NCI-H2227 treated with DMSO at 0.1 percent for 48 hours (cell line): ENCODE results near the gene MAT2A.
"Not testable (repeated sequence)": the region's sequence is repeated elsewhere in the genome, so short reads cannot be mapped to it uniquely, and the experiment has no call there.

Experiments
- DNase-seq: peaks from one replicate; lab custom pipeline; 2025; lab: John Stamatoyannopoulos, UW

MAT2A gene

DNA sequence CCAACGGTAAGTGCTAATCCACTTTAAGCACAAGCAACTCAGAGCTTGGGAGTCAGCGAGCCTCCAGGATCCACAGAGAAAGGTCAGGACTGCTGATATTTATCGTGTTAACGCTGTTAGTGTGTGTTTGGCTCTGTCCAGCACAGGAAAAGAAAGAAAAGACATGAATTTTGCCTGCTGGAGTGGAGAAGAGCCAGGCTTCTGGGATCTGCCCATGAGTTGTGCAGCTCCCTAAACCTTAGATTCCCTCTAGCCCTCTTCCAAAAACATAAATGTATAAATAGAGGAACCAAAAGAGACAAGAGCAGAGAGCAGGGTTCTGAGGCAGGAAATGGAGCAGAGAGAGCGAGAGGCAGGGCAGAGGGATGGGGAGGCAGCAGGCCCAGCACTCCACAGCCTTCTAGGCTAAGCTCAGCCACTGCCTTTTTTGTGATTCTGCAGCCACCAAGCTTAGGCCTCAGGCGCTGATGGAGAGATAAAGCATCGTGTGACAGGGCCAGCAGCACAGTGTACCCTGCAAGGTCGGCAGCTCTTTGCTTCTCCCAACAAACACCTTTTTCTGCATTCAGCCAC, 14.5 kb upstream of the MAT2A start:
- DNase-seq, result peak; percentile 47

- DNase-seq, result no peak
These were observed 13.9 kb upstream of the MAT2A start for GRCh38 chr2:85525029-85525428.

GRCh38 chr2:85525567-85525966, 13.4 kb upstream of the MAT2A start:
- no peak for DNase-seq

GRCh38 chr2:85527787-85528186, 11.2 kb upstream of the MAT2A start:
- DNase-seq, result no peak

DNA sequence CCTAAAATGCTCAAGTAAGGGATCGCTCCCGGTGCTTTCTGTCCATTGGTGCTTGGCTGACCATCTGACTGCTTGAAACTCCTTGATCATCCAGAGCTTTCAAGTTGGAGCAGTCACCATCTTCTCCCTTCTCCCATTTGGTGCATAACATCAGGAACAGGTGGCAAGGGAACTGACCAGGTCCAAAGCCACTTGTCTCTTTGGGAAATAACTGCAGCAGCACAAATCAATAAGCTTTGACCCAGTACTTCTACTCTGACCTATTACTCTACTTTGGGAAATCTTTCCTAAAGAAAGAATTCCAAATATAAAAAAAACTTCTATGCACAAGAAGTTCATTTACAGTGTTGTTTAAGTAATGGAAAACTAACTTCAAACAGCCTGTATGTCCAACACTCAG, 10.6 kb upstream of the MAT2A start:
- DNase-seq, result no peak

GRCh38 chr2:85529809-85530208, 9.2 kb upstream of the MAT2A start:
- no peak for DNase-seq

DNA sequence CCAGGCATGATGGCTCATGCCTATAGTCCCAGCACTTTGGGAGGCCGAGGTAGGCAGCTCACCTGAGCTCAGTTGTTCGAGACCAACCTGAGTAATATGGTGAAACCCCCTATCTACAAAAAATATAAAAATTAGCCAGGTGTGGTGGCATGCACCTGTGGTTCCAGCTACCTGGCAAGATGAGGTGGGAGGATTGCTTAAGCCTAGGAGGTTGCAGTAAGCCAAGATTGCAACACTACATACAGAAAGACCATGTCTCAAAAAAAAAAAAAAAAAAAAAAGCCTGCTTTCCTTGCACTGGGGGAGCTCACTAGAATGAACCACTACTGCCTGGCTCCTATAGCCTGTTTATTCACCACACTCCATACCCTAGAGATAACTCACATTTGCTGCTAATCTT, 7.4 kb upstream of the MAT2A start:
- DNase-seq, result no peak

DNA sequence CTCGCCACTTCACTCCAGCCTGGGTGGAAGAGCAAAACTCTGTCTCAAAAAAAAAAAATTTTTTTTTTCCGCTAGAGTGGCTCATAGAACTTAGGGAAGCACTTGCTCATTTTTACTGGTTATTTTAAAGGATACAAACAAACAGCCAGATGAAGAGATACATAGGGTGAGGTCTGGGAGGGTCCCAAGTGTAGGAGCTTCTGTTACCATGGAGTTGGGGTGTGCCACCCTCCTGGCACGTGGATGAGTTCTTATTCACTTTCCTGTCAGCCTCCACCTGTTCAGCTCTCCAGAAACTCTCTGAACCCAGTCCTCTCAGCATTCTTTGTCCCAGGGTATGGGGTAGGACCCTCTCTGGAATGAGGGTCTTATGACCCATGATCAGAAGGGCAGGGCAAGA, 4.9 kb upstream of the MAT2A start:
- DNase-seq, result no peak

- no peak for DNase-seq
These were observed 4.1 kb upstream of the MAT2A start for GRCh38 chr2:85534881-85535280.

DNA sequence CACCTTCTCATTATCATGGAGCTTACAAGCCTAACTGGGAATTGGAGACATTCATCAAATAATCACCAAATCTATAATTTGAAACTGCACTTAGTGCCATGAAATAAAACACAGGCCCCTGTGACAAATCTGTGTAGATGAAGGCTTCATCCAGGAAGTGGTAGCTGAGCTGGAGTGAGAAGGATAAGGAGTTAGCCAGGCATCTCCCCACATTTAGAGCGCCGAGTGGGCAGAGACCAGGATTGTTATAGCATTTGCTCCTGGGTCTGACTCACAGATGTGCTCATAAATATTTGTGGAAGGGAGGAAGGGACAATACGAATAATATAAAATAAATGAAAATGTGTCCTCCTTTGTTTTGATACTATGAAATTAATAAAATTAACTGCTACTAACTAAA, 2.5 kb upstream of the MAT2A start:
- DNase-seq, result peak; percentile 25

GRCh38 chr2:85537600-85538506, 1.1 kb upstream of the MAT2A start:
- DNase-seq, result peak; percentile 76

DNA sequence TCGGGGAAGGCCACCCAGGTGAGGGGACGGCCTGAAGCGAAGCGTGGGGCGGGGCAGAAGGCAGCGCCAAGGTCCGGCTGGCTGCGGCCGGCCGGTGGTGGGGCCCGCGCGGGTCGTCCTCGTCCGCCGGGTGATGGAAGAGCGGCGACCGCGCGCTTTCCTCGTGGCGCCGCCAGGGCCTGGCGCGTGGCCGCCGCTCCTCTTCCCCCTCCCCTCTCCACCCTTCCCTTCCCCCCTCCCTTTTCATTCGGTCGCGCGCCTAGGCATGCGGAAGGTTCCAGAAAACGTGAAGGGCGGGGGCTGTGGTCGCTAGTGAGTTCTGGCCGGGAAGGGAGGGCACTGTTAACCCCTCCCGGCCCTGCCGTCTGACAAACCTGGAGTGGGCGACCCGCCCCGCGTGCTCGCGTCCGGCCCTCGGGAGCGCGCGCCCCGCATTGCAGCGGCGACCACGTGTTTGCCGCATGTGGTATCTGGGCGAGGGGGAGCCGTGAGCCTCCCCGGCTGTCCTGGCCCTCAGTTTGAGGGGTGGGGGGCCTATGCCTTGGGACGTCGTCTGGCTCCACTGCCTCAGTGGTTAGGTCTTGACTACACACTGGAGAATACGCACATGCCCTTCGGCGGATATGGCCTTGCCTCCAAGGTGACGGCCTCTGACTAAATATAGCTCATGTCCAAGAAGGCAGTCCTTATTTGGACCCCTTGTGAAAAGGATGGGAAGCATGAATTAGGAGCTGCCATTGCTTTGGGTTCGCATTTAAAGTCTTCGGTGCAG, 579 bp downstream of the MAT2A start:
- no peak for DNase-seq

DNA sequence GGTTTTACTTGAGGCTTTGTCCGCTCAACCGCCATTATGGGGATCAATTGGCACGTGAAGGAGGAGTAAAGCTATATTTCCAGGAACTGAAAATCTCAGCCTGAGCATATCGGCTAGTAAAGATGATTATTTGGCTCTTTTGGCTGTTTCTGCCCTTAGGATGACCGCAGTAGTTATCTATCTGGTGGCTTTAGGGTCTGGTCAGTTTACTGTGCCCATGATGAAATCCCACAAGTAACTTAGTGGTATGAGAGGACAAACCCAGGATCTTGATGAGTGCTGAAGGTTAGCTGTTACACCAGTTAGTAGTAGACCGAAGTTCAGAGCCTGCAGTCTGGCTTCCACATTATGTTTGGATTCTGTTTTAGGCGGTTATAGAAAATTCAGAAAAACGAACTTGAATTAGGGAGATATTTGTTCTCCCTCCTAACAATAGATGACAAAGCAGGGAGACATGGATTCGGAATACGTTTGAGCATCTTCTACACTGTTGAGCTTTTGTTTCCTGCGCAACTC, 1.2 kb downstream of the MAT2A start:
- no peak for DNase-seq

DNA sequence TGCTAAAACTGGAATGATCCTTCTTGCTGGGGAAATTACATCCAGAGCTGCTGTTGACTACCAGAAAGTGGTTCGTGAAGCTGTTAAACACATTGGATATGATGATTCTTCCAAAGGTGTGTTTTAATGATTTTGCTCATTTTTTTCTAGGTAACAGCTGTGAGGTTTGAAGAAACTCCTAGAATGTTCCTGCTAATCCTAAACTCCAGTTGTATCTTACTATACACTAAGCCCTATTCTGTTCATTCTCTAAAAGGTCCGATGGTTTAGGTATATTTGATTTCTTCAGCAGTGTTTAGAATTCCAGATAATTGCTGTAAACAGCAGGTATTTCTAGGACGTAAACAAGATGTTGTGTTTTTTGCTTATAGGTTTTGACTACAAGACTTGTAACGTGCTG, 2.3 kb downstream of the MAT2A start:
- no peak for DNase-seq

DNA sequence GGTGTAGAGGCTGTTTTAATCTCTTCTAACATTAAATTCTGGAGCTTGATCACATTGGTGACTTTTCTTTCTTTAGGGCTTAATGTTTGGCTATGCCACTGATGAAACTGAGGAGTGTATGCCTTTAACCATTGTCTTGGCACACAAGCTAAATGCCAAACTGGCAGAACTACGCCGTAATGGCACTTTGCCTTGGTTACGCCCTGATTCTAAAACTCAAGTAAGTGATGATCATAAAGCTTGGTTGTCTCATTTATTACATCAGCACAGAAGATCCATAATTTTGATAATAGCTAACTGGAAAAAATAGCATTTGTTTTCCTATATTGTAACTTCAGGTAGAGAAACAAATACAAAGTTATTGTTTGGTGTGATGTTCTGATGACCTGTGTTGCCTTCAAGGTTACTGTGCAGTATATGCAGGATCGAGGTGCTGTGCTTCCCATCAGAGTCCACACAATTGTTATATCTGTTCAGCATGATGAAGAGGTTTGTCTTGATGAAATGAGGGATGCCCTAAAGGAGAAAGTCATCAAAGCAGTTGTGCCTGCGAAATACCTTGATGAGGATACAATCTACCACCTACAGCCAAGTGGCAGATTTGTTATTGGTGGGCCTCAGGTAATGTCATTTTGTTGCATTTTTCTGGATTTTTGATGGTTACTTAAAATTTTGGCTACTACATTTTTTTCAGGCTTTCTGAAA, 2.9 kb downstream of the MAT2A start:
- DNase-seq, result no peak

DNA sequence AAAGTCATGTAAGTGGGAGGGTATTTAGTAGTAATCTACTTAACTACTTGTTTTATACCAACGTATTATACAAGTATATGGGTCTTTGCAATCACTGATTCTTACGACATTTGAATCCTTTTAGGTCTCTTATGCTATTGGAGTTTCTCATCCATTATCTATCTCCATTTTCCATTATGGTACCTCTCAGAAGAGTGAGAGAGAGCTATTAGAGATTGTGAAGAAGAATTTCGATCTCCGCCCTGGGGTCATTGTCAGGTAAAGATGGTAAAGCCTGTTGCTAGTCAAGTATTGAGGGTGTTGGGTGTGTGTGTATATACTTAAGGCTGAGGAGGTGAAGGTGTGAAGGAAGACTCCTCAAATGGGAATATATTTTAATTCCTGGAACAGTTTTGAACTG, 3.8 kb downstream of the MAT2A start:
- no peak for DNase-seq

DNA sequence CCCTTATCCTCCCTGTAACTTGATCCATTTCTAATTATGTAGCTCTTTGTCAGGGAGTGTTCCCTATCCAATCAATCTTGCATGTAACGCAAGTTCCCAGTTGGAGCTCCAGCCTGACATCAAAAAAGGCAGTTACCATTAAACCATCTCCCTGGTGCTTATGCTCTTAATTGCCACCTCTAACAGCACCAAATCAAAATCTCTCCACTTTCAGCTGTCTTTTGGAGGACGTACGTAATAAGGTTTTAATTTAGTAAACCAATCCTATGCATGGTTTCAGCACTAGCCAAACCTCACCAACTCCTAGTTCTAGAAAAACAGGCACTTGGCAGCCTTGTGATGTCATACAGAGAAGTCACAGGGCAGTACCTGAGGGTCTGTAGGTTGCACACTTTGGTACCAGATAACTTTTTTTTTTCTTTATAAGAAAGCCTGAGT, 5.3 kb downstream of the MAT2A start:
- DNase-seq, result peak; percentile 33

- DNase-seq, result not testable (repeated sequence)
These were observed 6.2 kb downstream of the MAT2A start for GRCh38 chr2:85544915-85545779.

DNA sequence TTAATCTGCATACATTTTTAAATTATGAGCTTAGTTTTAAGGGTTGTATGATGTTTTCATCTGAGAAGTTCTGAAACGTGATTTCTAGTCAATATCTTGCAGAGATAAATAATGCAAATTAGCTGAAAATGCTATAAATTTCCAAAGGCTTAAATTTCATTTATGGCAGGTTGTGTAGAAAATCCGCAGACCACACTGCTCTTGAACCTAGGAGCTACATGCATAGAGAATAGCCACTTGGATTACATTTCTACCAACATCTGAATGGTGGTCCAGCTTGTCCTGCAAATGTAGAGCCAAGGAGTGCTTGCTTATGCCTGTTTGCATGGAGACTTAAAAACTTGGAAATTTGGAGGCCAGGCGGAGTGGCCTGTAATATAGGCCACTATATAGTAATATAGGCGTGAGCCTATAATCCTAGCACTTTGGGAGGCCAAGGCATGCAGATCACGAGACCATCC, 6.8 kb downstream of the MAT2A start:
- no peak for DNase-seq

GRCh38 chr2:85547089-85547858, 8.3 kb downstream of the MAT2A start:
- DNase-seq, result no peak
